HG03280 (cell line): Measurements from ENCODE around the gene BICDL1.

ENCODE experiments used
- ATAC-seq: cut with Tn5 transposase; IDR thresholded peaks from one replicate; pipeline ENCODE4 v1.9.1; 2021; ENCODE audit warnings: mild to moderate bottlenecking, moderate library complexity; ENCODE audit not compliant: unreplicated experiment

Gene BICDL1

DNA sequence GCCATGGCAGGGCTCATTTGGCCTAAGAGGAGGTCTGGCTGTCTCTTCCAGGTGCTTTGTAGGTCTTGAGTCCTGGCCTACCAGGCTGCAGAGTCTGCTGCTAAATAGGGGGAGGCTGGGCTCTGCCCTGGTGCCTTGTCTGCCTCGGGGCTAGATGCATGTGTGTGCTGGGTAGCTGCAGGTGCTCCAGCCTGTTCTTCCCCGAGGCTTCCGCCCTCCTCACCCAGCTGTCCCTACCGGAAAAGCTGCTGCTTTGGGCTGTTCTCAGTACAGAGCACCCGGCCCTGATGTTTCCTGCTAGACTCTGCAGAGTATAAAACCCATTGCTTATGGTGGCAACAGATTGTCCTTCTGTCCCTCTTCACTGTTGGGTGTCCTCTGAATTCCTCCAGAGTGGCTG lies 89.8 kb downstream of the BICDL1 start:
- ATAC-seq = no peak

DNA sequence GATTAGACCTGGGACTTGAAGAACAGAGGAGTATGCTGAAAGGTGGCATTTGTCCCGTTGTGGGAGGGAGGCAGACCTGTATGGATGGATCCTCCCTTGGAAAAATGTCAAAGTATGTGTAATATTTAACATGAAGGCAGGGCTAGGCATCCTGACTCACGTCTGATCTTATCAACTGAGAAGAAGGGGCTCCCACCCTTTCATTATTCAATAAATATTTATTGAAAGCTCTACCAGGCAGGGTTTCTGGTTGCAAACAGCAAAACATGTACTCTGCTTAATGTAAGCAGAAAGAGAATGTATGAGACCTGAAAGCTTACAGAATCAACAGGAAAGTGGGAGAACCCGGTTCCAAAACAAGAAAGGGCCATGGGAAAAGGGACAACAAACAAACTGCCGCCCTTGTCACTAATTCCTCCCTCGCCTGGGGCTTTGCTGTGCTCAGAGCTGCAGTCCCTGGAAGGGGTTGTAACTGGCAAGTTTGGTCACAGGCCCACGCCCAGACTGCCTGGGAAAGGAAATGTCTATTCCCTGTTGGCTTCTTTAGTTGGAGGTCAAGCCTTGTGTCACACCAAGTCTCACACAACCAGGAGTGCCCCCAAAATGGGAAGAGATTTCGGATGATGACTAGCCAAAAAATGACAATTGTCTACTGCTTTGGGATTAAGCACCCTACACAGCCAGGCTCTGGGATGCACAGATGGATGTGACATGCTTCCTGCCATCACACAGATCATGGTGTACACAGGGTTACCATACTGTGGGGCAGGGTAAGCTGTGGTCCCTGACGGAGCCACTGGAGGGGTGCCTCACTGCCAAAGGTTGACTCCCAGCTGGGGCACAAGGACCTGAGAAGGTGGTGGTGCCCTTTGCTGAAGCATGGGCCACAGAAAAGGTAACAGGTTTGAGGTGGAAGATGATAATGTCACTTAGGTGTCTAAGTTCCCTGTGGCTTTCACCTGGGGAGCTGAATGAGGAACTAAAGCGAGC lies 90.7 kb downstream of the BICDL1 start:
- no peak for ATAC-seq

DNA sequence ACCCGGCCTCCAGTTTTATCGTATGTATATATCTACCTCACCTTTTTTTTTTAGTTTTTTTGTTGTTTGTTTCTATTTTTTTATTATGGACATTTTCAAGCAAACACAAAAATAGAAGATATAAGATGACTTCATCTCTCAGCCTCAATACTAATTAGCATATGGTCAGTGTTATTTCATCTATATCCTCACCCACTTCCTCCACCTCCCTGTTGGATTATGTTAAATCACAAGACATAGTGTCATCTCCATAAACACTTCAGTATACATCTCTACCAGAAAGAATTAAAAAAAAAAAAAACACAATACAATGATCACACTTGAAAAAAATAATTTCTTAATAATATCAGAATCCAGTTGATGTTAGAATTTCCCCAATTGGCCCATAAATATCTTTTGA lies 92.6 kb downstream of the BICDL1 start:
- ATAC-seq = no peak

DNA sequence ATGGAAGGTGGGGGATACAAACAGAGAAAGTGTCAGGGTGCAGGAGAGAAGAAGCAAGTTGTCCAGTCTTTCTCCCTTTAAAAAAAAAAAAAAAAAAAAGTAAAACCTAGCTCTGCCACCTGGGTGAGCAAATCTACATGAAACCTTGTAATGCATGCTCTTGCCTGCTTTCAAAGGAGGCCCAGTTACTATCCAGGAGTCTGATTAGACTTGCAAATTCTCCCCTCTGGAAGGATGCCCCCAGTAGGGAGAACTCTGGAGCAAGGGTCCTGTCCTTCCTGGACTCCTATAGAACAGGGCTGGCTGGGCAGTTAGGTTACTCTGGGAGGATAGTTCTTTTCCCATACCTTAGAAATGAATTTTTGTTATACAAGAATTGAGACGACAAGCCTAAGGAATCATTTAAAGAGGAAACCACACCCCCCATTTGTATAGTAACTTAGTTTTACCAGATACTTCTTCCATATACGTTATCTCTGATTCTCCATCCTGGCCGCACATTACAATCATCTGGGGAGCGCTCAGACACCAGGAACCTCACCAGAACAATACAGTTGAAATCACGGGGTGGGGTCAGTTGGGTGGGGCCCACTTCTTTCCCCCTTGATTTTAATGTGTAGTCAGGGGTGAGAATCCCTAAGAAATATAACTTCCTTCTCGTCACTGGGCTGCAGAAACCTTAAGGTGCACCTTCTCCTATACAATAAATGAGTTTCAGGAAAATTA lies 97.0 kb downstream of the BICDL1 start:
- ATAC-seq = no peak

DNA sequence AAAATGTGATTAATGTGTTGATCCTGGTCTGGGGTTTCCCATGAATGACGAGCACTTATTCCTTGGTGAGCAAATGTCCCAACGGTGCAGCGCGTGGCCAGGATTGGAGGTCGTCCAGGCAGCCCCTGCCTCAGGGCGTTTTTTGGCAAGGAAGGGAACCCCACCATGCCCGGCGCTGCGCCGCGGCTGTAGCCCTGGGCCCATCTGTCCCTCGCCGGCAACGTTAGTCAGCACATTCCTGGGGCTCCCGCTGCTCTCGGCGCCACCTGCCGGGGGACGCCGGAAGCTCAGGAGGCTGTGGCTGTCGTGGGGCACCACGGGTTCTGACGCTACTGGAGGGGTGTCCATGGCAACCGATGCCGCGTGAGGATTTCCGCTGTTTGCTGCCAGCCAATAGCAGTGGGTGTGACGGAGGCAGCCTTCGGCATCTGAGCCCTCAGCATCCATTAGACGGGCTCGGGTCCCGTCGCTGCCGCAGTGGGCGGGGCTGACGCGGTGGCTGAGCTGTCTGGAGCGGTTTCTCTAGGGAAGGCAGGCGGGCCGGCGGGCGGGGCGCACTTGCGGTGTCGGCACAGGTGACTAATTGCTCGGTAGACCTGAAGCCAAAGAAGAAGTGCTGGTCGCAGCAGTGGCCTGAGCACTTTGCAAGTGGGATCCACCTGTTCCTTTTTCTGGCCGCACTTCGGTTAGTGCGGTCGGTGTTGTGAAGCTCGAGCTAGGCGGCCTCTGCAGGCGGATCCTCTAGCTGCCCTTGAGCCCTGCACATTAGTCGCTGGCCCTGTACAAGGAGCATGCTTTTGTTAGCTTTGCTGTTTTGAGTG lies 98.0 kb downstream of the BICDL1 start:
- ATAC-seq = peak; percentile 98

DNA sequence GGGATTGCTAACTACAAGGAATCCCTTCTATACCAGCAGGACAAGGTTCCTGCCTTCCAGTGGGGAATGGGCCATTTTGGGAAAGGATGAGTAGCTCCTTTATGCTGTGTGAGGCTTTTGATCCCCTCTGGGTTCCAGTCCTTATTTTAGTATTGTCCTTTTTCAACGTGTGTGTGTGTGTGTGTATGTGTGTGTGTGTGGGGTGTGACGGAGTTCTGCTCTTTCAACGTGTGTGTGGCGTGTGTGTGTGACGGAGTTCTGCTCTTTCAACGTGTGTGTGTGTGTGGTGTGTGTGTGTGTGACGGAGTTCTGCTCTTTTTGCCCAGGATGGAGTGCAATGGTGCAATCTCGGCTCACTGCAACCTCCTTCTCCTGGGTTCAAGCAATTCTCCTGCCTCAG lies 100.1 kb downstream of the BICDL1 start:
- ATAC-seq = no peak

DNA sequence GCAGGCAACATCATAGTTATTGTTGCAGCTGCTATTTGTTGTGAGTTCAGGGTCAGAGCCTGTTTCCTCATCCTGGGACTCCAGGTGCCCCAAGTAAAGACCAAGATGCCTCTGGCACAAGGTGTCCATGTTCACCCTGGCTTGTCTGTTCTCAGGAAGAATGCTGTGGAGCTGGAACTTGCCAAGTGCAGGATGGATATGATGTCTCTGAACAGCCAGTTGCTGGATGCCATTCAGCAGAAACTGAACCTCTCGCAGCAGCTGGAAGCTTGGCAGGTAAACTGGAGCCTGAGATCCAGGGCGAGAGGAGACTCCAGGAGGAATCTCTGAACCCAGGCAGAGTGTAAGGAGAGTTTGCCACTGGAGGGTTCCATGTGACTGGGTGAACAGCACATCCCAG lies 100.8 kb downstream of the BICDL1 start:
- ATAC-seq = no peak

DNA sequence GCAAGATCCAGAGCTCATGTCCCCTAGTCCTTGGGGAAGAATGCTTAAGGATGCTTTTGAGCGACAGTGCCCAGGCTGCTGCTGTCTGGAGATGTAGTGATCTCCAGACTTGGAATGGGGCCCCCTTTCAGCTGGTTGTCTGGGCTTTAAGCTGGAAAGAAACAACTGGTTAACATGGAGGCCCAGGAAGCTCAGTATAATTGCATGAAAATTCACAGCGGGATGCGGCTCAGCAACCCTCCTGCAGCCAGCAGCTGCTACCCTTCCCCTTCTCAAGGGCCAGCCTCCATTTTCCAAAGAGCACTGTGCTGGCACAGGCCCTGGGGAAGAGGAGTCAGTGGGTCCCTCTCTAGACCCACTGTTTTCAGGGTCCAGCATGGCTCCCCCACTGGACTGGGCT lies 101.2 kb downstream of the BICDL1 start:
- ATAC-seq = no peak

DNA sequence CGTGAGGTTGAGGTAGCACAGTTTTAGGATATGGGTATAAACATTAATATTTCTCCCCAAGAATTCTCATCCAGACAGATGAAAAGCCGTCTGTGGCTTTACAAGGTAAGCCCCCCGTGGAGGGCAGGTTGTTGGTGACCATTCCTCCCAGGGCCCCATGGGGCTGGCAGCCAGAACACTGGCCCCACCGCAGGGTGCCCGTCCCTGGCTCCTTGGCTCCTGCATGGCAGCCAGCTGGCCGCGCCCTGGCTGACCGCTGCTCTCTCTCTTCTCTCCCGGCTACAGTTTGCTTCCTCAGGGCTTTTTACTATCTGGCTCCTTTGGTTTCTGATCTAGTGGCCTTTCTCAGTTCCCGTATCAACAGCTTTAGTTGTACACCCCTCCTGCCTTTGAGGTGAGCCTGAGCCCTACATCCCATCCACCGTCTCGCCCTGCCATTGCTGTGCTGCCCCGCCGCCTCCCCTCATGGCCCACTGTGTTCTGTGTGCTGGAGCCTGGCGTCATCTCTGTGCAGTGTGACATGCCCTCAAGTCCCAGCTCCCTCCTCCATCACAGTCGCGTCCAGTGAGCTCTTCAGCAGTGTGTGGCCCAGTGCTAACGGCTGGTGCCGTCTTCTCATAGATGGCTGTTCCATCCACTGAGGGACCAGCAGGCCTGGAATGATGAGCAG lies 101.7 kb downstream of the BICDL1 start:
- no peak for ATAC-seq

DNA sequence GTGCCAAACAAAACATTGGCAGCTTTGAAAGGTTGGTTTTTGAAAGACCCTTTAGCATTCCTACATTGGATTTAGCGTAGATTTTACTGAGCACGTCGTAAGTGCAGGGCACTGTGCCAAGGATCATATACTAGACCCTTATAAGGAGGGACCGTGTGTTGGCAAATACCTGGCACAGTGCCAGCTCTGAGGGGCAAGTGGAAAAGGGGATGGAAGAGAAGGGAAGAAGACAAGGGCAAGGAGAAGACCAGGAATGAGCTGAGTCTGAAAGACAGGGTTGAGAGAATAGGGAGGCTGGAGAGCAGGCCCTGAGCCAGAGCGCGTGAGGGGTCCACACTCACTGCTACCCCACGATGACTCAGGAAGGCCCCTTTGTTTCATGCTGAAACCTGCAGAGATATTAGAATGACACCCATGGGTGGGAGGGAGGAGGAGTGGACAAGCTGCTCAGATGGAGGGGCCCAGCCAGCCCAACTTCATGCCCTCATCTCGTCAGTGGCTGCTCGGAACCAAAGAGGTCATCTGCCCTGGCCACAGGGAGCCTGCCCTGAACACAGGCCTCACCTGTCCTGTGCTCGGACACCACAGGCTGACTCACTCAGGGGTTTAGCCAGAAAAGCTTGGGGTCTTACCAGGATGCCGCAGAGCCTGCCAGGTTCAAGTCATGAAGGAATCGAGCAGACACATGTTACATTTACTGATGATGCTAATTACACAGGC lies 102.5 kb downstream of the BICDL1 start:
- ATAC-seq = no peak

DNA sequence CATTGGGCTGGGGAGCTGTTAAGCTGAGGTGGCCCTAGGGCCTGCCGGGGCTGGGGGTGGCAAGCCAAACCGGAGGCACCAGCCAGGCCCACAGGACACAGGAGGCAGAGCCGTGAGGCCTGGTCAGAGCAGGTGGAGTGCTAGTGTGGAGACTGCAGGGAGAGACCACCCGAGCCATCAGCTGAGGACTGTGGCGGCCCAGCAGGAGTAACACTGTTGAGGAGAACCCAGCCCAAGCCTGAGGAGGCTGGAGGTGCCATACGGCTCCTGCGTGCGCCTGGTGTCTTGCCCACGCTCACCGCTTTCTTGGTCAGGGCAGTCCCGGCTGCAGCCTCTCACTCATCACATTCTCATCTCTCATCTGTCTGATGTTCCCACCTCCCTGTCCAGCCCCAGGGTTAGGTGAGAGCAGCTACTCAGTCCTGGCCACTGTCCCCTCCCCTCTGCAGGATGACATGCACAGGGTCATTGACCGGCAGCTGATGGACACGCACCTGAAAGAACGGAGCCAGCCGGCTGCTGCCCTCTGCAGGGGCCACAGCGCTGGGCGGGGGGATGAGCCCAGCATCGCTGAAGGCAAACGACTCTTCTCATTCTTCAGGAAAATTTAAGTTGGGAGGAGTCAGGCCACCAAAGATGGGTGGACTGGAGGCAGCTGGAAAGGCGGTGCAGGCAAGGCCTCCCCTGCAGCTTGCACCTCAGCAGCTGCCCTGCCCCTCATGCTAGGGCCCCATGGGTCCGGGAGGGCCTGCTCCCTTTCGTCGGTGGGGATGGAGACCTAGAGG lies 103.7 kb downstream of the BICDL1 start:
- no peak for ATAC-seq

DNA sequence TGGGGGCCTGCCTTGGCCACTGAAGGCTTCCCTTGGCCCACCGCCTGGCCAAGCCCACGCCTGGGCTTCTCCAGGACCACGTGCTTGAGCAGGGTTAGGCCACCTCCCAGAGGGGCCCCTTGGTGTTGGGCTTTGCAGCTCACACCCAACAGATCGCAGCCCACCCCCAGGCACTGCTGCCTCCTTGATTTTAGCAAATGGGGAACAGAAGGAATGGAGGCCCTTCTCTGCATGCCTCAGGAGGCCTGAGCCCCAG lies 104.2 kb downstream of the BICDL1 start:
- ATAC-seq = no peak

DNA sequence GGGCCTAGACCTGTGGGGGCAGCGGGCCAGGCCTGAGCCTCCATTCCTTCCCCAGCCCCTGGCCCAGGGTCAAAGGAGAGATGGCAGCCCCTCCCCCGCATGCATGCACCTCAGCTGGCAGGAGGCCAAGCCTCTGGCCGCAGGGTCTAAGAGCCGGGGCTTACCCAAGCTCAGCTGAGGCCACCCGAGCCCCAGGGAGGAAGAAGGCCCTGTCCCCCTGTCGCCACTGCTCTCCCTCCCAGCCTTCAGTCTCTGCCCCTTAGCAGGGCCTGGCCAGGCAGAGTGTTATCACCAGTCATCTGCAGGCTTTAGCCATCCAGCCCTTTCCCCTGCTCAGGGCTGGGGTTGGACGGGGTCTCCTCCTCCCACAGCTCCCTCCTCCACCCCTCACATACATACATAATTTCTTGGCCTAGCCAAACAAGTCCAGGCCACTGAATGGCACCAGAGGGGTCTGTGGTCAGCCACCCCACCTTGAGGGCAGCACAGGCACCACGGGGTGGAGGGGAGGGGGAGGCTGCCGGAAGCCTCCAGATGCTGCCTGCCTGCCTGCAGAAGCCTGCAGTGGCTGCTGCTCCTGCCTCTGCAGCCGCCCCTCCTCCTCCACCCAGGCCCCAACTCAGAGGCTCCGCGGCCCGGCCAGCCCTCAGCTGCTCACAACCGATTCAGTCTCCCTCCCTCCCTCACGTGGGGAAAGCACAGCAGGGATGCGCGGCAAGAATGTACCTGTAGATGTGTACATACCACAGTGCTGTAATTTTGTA lies 104.7 kb downstream of the BICDL1 start:
- ATAC-seq = no peak

DNA sequence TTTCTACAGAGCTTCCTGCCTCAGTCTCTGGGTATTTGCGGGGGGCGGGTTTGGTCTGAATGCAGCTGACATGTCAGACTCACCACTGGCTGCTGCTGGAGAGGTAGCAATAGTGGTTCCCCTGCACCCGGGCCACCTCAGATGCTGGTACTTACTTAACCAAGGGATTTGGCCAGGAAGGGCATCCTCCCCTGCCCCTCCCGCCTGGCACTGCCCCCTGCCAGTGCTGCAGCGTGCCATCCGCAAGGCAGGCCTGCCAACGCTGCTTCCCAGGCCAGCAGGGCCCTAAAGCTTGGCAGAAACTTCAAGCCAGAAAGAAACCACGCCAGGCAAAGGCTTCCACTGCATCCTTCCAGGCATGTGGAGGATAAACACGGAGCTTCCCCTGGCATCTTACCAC lies 105.4 kb downstream of the BICDL1 start:
- no peak for ATAC-seq

DNA sequence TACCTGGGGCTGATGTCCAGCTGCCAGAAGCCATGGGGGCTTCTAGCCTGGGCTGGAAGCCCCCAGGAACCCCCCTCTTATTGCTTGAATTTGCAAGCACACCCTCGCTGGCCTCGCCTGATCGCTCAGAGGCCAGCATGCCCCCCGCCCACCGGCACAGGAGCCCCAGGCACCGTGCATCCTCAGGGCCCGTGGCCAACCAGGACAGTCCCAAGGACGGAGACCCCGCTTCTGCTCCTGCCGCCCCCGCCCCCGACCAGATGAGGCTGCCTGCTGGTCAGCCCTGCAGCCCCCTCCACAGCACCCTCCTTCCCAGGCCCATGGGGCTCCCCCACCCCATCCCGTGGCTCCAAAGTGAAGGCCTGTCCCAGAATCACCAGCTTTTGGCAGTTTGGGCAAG lies 106.3 kb downstream of the BICDL1 start:
- ATAC-seq = no peak

DNA sequence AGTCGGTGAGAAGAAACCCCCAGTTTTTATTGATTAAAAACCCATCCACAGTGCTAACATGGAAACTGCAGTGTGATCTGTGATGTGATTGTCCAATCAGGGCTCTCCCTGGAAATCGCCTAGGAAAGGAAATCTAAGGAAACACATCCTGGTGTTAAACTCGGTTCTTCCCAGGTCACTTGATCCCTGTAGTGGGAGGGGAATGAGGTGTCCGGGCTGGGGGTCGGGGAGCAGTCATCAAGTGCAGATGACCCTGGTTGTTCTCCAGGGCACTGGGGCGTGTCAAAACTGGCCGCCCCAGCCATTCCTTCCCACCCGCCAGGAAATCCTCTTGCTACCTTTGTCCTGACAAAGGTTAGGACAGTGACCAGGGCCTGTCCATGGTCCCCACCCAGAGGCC lies 106.7 kb downstream of the BICDL1 start:
- ATAC-seq = no peak

DNA sequence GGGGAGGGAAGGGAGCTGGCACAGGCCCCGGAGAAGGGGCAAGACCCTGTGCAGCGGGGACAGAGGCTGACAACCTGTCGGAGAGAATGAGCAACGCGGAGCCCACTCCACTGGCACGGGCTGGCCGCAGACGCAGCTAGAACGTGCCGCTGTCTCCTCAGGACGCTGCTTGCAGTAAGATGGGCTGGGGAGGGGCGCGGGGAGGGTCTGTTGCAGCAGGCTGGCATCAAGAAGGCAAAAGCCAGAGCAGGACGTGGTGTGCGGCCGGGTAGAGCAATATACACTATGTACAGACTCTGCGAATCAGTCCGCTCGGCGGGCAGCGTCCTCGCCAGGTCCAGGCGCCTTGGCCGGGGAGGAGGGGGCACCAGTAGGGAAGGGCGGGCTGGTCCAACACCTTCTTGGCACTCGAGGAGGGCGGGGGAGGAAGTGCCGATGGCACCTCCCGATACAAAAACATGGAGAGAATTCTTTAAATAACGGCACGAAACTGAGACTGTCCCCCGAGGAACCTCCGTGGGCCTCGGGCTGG lies 107.7 kb downstream of the BICDL1 start:
- no peak for ATAC-seq

DNA sequence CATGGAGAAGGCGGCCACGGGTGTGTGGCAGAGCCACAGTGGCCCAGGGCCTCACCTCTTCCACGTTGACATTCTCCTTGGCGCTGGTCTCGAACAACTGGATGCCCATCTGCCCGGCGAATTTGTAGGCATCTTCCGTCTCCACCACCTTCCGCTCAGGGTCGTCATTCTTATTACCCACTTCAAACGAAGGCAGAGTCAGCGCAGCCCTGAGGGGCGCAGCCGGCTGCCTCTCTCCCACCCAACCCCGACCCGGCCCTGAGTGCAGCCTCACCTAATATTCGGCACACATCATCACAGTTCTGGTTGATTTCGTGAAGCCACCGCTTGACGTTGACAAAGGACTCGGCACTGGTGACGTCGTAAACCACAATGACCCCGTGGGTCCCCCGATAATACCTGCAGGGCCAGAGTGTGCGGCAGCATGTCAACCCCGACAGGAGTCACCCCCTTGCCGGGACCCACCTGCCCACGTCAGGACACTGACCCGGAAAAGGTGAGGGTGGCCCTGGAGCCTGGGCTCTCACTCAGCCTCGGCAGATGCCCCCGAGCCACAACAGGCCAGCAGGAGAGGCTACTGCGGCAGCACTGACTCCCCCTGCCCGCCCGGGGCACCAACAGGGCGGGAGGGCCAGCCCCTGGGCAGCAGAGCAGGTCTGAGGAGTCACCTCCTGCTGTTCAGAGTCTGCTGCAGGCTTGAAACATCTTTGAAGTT lies 109.9 kb downstream of the BICDL1 start:
- no peak for ATAC-seq
